ENCODE data around the gene MACROD1. TPM values are rescaled to one million over a fixed set of nuclear protein-coding genes. Genes with fewer than 3 reads are reported as not detected.
"Not testable (repeated sequence)": the region's sequence is repeated elsewhere in the genome, so short reads cannot be mapped to it uniquely, and the experiment has no call there.

The MACROD1 gene
- total and polyA plus RNA-seq, 4 experiments from 2014 or later = 5.0 to 8.7 (median 7.3) TPM

DNA sequence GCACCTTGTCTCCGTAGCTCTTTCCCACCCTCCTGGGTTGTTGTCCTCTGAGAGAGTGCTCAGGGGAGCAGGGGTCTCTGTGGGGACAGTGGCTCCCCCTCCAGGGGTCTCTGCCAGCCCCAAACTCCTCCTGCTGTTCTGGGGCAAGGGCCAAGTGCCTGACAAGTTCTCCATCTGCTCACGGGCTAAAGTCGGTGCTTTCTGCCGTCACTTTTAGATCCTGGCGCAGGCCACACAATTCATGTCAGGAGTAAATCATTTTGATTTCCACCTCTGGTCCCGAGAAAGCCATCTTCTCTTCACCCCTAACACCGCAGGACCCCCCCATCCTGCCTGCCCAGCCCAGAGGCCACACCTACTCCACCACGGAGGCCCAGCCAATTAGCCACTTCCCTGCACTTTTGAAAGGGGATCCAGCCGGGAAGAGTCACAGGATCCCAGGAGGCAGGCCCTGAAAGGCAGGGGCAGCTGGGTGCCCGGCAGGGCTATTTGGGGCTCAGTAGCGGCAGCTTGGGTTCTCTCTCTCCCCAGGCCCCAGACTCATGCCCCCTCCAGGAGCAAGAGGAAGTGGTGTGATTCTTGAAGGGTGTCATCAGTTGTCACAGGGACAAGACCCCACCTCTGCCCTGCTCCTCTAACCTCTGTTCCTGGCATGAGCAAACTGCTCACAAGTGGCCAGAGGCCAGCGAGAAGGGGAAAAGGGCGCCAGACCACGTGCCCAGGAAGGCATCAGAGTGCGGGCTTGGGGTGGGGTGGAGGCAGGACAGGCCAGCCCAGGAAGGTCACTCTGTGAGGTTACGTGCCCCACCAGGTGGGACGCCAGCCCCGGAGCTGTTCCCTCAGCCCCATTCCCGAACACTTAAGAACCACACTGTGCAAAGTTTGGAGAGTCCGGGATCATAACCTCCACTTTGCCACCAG lies 1.3 kb downstream of the MACROD1 start:
- H3K36me3 Mint-ChIP-seq = no peaks in the 10 kb centered on the region
- CTCF ChIA-PET (ENCODE audit: partially characterized antibody) = interaction anchor here (2.8 kb wide), 1 partner anchor 13 kb away, joined by 16 read pairs; no protein-coding TSS in a partner anchor
- peak overlapping the region; percentile 73 to 83 (median 79) for H3K4me3 Mint-ChIP-seq
- peak overlapping the region in 3 of 7 donors; percentile 37 to 48 (median 42) for H3K27ac Mint-ChIP-seq
- peaks cover 4 to 15% (median 6%) of the 10 kb centered on the region in 4 donors for H3K4me1 Mint-ChIP-seq
- DNase-seq = no peak
- intact Hi-C loops (cut with micrococcal nuclease) = no loop called here
- no peak overlapping the region for H3K27ac ChIP-seq (ENCODE audit: low read depth, low read length)
- peak overlapping the region in 1 of 2 donors; percentile 62 for H3K4me3 ChIP-seq (ENCODE audit: low read length in 2 of 2)
- H3K36me3 ChIP-seq (ENCODE audit: insufficient read depth, low read length) = no peaks in the 10 kb centered on the region
- no peaks in the 10 kb centered on the region for H3K27me3 ChIP-seq (ENCODE audit: insufficient read depth, low read length)
- H3K9me3 Mint-ChIP-seq = no peaks in the 10 kb centered on the region
- no peaks in the 10 kb centered on the region for H3K27me3 Mint-ChIP-seq
- H3K4me1 ChIP-seq (ENCODE audit: insufficient read depth, low read length) = peaks cover 11% of the 10 kb centered on the region
- H3K9me3 ChIP-seq (ENCODE audit: control insufficient read depth in 1 of 2, low read length in 2 of 2) = no peaks in the 10 kb centered on the region
- POLR2A ChIA-PET (ENCODE audit: partially characterized antibody) = interaction anchor here (0.6 to 2.8 kb wide), 4 partner anchors 20 to 179 kb away, joined by 3 to 25 read pairs (median 6); partner anchors contain the start of genes OTUB1 and STIP1

DNA sequence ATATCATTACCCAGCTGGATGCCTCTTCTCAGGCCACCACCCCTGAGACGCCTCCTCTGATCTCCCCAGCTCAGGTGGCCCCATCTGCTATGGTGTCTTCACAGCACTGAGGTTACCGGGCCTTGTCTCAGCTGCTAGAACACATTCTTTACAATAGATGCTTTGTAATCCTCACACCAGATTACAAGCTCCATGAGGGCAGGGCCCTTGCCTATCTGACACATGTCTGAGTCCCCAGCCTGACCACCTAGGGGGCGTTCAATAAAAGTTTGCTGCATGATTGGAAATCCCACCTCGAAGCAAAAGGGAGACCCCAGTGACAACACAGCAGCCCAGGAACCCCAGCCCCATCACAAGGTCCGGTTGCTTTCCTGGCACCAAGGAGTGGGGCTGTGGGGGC lies 2.0 kb downstream of the MACROD1 start:
- Histone ChIP-seq H3K4me1 (ENCODE audit: insufficient read depth, low read length) (peaks cover 11% of the 10 kb centered on the region), H3K27ac (ENCODE audit: low read depth, low read length) (no peak overlapping the region), H3K9me3 (ENCODE audit: control insufficient read depth in 1 of 2, low read length in 2 of 2) (no peaks in the 10 kb centered on the region), H3K36me3 (ENCODE audit: insufficient read depth, low read length) (no peaks in the 10 kb centered on the region), H3K27me3 (ENCODE audit: insufficient read depth, low read length) (no peaks in the 10 kb centered on the region), H3K4me3 (ENCODE audit: low read length in 2 of 2) (no peak overlapping the region)
- Mint-ChIP-seq H3K9me3 (no peaks in the 10 kb centered on the region), H3K36me3 (no peaks in the 10 kb centered on the region), H3K27me3 (no peaks in the 10 kb centered on the region), H3K4me3 (peak overlapping the region in 6 of 8 donors; percentile 5 to 66 (median 27)), H3K27ac (no peak overlapping the region), H3K4me1 (peaks cover 4 to 15% (median 6%) of the 10 kb centered on the region in 4 donors)
- CTCF ChIA-PET (ENCODE audit: partially characterized antibody) = interaction anchor here (0.7 to 2.8 kb wide), 2 partner anchors 12 to 328 kb away, joined by 3 to 16 read pairs; no protein-coding TSS in a partner anchor
- no peak for DNase-seq
- POLR2A ChIA-PET (ENCODE audit: partially characterized antibody) = interaction anchor here (0.8 kb wide), 1 partner anchor 22 kb away, joined by 6 read pairs; the partner anchor contains the start of gene STIP1
- intact Hi-C loops (cut with micrococcal nuclease) = no loop called here

DNA sequence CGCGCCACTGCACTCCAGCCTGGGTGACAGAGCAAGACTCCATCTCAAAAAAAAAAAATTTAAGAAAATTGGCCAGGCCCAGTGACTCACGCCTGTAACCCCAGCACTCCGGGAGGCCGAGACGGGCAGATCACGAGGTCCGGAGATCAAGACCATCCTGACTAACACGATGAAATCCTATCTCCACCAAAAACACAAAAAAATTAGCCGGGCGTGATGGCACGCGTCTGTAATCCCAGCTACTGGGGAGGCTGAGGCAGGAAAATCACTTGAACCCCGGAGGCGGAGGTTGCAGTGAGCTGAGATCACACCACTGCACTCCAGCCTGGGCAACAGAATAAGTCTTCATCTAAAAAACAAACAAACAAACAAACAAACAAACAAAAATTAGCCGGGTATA lies 3.1 kb downstream of the MACROD1 start:
- POLR2A ChIA-PET (ENCODE audit: partially characterized antibody) = interaction anchor here (0.6 kb wide), 1 partner anchor 15 kb away, joined by 3 read pairs; no protein-coding TSS in a partner anchor
- Mint-ChIP-seq H3K4me1 (peaks cover 4 to 15% (median 6%) of the 10 kb centered on the region in 4 donors), H3K4me3 (peak overlapping the region in 1 of 8 donors; percentile 15)
- H3K27me3 Mint-ChIP-seq; H3K36me3 Mint-ChIP-seq; H3K27ac Mint-ChIP-seq; H3K36me3 ChIP-seq (ENCODE audit: insufficient read depth, low read length); DNase-seq; H3K4me3 ChIP-seq (ENCODE audit: low read length in 2 of 2); H3K27ac ChIP-seq (ENCODE audit: low read depth, low read length); H3K9me3 Mint-ChIP-seq; intact Hi-C loops (cut with micrococcal nuclease); H3K9me3 ChIP-seq (ENCODE audit: control insufficient read depth in 1 of 2, low read length in 2 of 2); H3K27me3 ChIP-seq (ENCODE audit: insufficient read depth, low read length): not testable (repeated sequence)
- H3K4me1 ChIP-seq (ENCODE audit: insufficient read depth, low read length) = peaks cover 11% of the 10 kb centered on the region
- CTCF ChIA-PET (ENCODE audit: partially characterized antibody) = interaction anchor here (2.8 kb wide), 1 partner anchor 11 kb away, joined by 16 read pairs; no protein-coding TSS in a partner anchor

DNA sequence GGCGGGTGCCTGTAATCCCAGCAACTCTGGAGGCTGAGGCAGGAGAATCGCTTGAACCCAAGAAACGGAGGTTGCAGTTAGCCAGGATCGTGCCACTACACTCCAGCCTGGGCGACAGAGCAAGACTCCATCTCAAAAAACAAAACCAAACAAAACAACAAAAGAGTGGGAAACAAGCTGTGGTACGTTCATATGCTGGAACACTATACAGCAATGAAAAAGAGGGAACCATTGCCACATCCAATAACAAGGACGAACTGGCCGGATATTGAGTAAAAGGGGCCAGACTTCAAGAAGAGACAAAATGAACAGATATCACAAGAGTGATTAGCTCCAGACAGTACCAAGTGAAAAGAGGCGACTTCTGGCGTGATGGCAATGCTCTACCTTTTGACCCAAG lies 4.9 kb downstream of the MACROD1 start:
- no peak overlapping the region for H3K27ac Mint-ChIP-seq
- ChIA-PET POLR2A (ENCODE audit: partially characterized antibody) (no interaction called here), CTCF (ENCODE audit: partially characterized antibody) (interaction anchor here (1.0 kb wide), 1 partner anchor 9 kb away, joined by 3 read pairs; no protein-coding TSS in a partner anchor)
- intact Hi-C loops (cut with micrococcal nuclease) = no loop called here
- Histone ChIP-seq H3K27ac (ENCODE audit: low read depth, low read length) (no peak overlapping the region), H3K4me1 (ENCODE audit: insufficient read depth, low read length) (peaks cover 6% of the 10 kb centered on the region), H3K36me3 (ENCODE audit: insufficient read depth, low read length) (no peaks in the 10 kb centered on the region), H3K27me3 (ENCODE audit: insufficient read depth, low read length) (no peaks in the 10 kb centered on the region), H3K9me3 (ENCODE audit: control insufficient read depth in 1 of 2, low read length in 2 of 2) (no peaks in the 10 kb centered on the region), H3K4me3 (ENCODE audit: low read length in 2 of 2) (no peak overlapping the region)
- no peaks in the 10 kb centered on the region for H3K36me3 Mint-ChIP-seq
- H3K4me1 Mint-ChIP-seq = peaks cover 1 to 8% (median 5%) of the 10 kb centered on the region in 4 donors
- no peak overlapping the region for H3K4me3 Mint-ChIP-seq
- DNase-seq = no peak
- H3K9me3 Mint-ChIP-seq = no peaks in the 10 kb centered on the region
- H3K27me3 Mint-ChIP-seq = no peaks in the 10 kb centered on the region

DNA sequence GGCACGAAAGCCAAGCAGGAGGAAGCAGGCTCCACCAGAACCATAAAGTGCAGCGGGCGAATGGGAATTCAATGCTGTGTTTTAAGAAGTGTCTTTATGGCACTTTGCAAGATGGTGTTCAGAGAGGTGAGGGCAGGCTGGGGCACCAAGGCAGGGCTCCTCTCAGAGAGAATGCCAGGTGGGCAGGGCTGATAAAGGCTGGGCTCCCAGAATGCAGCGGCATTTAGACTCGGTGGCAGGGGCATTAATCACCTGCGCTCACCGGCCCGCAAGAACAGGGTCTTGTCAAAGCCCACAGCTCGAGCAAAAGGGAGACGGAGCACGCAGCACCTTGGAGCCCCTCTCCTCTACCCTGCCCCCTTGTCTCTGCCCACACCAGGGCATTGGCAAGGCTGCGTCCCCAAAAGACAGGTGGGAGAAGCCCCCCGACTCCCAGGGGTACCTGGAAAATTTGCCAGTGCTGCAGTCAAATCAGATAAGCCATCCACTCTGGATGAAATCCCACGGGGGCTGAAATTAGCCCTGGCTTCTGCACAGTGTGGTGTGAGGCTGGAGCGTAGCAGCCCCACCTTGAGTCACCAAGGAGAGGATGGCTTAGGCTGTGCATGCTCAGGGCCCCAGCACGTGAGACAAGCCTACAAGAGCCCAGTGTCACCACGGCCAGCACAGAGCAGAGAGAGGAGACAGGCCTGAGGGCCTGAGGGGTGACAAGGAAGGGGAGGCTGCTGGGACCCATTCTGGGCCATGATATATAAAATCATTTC lies 8.1 kb downstream of the MACROD1 start:
- no peaks in the 10 kb centered on the region for H3K4me1 ChIP-seq (ENCODE audit: insufficient read depth, low read length)

DNA sequence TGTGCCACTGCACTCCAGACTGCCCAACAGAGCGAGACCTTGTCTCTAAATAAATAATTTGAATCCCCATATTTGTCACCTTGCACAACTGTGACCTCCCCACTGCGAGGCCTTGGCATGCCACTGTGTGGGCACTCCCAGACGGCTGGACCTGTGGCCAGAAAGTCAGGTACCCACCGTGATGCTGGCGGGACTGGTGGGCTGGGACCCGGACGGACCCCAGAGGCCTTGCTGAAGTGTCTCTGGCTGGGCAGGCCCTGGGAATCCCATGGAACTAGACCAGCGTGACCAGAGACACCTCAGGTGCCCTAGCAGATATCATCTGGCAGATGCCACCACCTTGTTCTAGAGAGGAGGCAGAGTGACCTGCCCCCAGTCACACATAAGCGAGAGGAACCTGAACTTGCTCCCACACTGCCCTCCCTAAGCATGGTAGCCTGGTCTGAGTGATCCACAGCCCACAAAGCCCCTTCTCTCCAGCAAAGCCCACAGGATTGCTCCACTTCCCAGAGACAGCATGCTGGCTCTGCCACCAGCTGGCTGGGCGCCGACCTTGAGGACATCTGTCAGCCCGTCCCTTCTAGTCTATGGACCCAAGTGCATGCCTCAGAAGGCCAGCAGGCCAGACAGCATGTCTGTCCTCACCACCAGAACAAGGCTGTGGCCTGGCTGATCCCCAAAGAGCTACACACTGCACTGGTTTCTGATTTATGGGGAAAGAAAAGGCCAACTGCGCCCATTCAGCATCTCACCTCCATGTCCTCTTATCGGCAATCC lies 9.5 kb downstream of the MACROD1 start:
- H3K27me3 Mint-ChIP-seq = no peaks in the 10 kb centered on the region
- POLR2A ChIA-PET (ENCODE audit: partially characterized antibody) = no interaction called here
- DNase-seq = no peak
- peak overlapping the region in 1 of 7 donors; percentile 31 for H3K27ac Mint-ChIP-seq
- Histone ChIP-seq H3K4me3 (ENCODE audit: low read length in 2 of 2) (no peak overlapping the region), H3K9me3 (ENCODE audit: control insufficient read depth in 1 of 2, low read length in 2 of 2) (no peaks in the 10 kb centered on the region), H3K27ac (ENCODE audit: low read depth, low read length) (no peak overlapping the region), H3K36me3 (ENCODE audit: insufficient read depth, low read length) (no peaks in the 10 kb centered on the region), H3K27me3 (ENCODE audit: insufficient read depth, low read length) (no peaks in the 10 kb centered on the region), H3K4me1 (ENCODE audit: insufficient read depth, low read length) (no peaks in the 10 kb centered on the region)
- no peaks in the 10 kb centered on the region for H3K36me3 Mint-ChIP-seq
- no peak overlapping the region for H3K4me3 Mint-ChIP-seq
- CTCF ChIA-PET (ENCODE audit: partially characterized antibody) = interaction anchor here (0.9 kb wide), 1 partner anchor 156 kb away, joined by 3 read pairs; no protein-coding TSS in a partner anchor
- H3K4me1 Mint-ChIP-seq = no peaks in the 10 kb centered on the region
- intact Hi-C loops (cut with micrococcal nuclease) = no loop called here
- H3K9me3 Mint-ChIP-seq = no peaks in the 10 kb centered on the region

More for the DNA sequence above, 8.1 kb downstream of the MACROD1 start:
- no peak overlapping the region for H3K27ac ChIP-seq (ENCODE audit: low read depth, low read length)
- Mint-ChIP-seq H3K27me3 (no peaks in the 10 kb centered on the region), H3K36me3 (no peaks in the 10 kb centered on the region), H3K27ac (no peak overlapping the region), H3K9me3 (no peaks in the 10 kb centered on the region), H3K4me3 (no peak overlapping the region), H3K4me1 (no peaks in the 10 kb centered on the region)
- no peaks in the 10 kb centered on the region for H3K36me3 ChIP-seq (ENCODE audit: insufficient read depth, low read length)
- ChIA-PET POLR2A (ENCODE audit: partially characterized antibody) (no interaction called here), CTCF (ENCODE audit: partially characterized antibody) (no interaction called here)
- no peaks in the 10 kb centered on the region for H3K27me3 ChIP-seq (ENCODE audit: insufficient read depth, low read length)
- H3K9me3 ChIP-seq (ENCODE audit: control insufficient read depth in 1 of 2, low read length in 2 of 2) = no peaks in the 10 kb centered on the region
- H3K4me3 ChIP-seq (ENCODE audit: low read length in 2 of 2) = no peak overlapping the region
- DNase-seq = no peak
- intact Hi-C loops (cut with micrococcal nuclease) = no loop called here
